HK-2 (cell line): ENCODE data around the gene PLSCR4.

Experiments
- DNase-seq: peaks from one replicate; pipeline ENCODE4 v3.0.0-alpha.2; 2018; ENCODE audit not compliant: unreplicated experiment

The PLSCR4 gene

DNA sequence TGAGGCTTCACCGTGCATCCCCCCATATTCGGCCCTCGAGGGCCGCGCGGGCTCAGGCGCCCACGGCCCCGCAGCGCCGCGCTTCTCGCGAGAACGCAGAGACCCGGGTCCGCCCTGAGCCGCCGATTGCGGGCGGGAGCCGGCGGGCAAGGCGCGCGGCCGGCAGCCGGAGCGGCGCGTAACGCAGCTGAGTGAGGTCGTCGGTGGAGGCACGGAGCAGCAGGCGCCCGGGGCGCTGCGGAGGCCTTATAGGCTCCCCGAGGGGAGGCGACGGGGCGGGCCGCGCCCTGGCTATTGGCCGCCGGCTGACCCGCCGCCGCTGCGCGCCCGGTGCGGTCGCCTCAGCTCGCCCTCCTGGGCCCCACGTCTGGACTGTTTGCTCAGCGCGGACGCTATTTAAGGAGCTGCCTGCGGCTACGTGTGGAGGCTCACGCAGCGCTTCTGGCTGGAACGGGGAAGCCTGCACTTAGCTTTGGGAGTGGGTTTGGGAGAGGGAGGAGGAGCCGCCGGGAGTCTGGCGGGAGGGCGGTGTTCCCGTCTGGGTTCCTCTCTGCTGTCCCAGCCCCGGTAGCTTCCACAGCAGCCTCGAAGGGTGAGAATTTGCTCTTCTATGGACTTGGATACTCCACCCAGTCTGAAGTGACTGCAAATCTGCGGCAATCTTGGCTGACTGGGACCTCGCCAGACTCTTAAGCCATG lies 89.8 kb downstream of the PLSCR4 start, which contains the start of gene PLOD2:
PLOD2 (minus strand) TSS at position 221 of the 699 bp plus-strand sequence; CDS start at position 26, 195 bp downstream.
- peak; percentile 99 for DNase-seq

GRCh38 chr3:146160321-146160963 lies 90.5 kb downstream of the PLSCR4 start:
- DNase-seq = peak; percentile 77

- DNase-seq = no peak
Measured at GRCh38 chr3:146159616-146160320, 91.1 kb downstream of the PLSCR4 start.

- no peak for DNase-seq
Measured at GRCh38 chr3:146159037-146159436, 91.9 kb downstream of the PLSCR4 start.

DNA sequence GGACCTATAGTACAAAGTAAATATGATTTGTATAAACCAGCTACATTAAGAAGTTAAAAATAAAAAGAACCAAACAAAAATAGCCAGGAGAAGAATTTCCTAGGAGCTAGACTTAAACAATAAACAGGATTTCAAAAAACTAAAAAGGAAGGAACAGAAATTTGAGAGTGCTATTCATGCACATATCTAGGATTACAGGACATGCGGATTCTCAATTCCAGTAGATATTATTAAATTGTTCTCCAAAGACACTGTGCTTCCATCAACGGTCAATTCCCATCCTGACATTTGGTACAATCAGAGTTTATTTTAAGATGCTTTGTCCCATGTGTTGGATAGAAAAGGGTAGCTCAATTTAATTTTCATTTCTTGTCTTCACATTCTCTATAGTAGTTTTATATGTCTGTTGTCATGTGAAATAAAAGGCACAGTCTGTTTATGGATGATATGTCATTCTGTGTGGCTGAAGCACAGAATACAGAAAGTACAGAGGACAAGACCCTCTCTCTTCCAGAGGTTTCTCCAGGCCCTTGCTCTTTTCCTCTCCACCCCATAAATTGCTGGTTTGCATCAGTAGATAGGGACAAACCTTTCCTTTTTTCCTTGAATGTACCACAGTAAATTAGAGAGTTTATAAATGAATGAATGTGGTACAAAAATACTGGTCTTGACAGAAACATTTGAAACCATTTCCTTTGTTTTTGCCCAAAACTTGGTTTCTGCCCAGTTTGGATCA lies 93.4 kb downstream of the PLSCR4 start:
- DNase-seq = no peak

GRCh38 chr3:146156666-146157314 lies 94.1 kb downstream of the PLSCR4 start:
- DNase-seq = no peak

GRCh38 chr3:146156095-146156494 lies 94.8 kb downstream of the PLSCR4 start:
- DNase-seq = no peak

DNA sequence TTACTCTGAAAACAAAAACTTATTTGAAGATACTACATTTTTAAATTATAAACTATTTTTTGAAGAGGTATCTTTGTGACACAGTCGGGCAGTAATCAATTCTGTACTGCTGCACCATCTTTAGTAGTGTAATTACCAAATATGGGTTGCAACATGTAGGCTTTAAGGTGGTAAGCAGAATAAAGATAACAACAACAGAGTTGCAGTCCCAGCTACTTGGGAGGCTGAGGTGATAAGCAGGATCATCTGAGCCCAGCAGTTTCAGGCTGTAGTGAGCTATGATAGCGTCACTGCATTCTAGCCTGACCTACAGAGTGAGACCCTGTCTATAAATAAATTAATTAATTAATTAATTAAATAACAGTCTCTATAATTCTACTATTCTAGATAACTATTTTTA lies 95.9 kb downstream of the PLSCR4 start:
- DNase-seq = no peak

DNA sequence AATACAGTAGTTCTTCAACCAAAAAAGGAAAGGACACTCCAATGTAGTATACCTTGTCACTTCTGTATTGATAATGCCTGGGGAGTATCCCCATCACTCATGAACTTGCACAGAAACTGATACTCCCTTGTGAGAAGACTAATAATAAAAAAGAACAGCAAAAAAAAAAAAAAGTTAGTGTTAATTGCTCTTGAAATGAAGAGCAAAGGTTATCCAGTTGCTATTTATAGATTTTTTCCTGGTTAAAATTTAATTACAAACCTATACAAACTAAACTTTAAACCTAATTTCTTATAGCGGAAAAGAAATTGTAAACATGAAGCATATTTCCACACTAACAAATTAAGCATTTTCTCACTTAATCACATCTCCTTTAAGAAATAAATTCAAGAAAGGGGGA lies 96.6 kb downstream of the PLSCR4 start:
- DNase-seq = no peak

DNA sequence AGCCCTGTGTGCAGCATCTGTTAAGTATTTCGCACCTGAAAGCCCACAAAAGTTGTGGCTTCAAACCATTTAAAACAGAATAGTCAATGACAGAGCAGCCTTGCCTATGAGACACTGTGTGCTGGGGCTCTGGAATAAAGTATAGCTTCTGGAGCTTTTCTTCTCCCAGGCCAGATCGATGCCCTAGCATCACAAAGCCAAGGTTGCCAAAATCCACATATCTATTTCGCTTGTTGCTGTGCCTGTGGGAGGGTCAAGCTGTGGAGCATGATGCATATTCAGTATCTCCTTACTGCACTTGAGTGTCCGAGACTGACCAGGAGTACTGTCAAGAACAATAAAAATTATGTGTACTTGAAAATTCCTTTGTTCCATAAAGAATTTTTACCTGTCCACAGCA lies 97.5 kb downstream of the PLSCR4 start:
- DNase-seq = no peak

GRCh38 chr3:146152834-146153233 lies 98.1 kb downstream of the PLSCR4 start:
- DNase-seq = no peak

GRCh38 chr3:146148468-146148931 lies 102.4 kb downstream of the PLSCR4 start:
- no peak for DNase-seq

DNA sequence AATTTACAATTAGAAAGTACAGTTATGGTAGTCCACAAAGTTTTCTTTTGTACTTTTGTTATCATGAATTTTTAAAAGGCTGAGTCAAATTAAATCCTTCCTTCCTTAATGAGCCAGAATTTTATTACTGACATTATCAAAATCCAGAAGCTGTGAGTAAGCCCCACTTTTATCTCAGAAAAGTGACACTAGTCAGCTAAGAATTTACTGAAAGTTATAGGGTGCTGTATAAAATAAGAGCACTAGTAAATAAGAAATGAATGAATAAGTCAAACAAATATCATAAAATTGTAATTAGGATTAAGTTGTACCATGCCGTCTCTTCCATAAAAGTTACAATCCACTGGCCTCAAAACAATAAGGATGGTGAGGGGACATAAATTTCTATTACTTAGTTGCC lies 105.3 kb downstream of the PLSCR4 start:
- DNase-seq = no peak

GRCh38 chr3:146142757-146143156 lies 108.1 kb downstream of the PLSCR4 start:
- no peak for DNase-seq
